Uterus (tissue), 2 donors: ENCODE results near the gene ZC3H18.

Experiments
- CTCF ChIP-seq, 4 experiments: fragments of 200-600 bp in 2 of 4; fragments of 450-650 bp in 2 of 4; sonication (generic) in 2 of 4; IDR thresholded peaks; one replicate each; pipeline ENCODE4 v1.5.1; 2016 to 2019; ENCODE audit warnings: antibody characterized with exemption in 4 of 4, mild to moderate bottlenecking in 2 of 4, moderate library complexity in 1 of 4
- POLR2A ChIP-seq, 2 donors: fragments of 450-650 bp; IDR thresholded peaks; one replicate each; pipeline ENCODE4 v1.6.1; 2016; ENCODE audit warnings: antibody characterized with exemption in 2 of 2, mild to moderate bottlenecking in 1 of 2, moderate library complexity in 1 of 2

- TF ChIP-seq CTCF (IDR thresholded peaks at IDR 0.05) (no peak), POLR2A (IDR thresholded peaks at IDR 0.05) (no peak)
Measured at GRCh38 chr16:88630433-88630832, 60.2 kb downstream of the ZC3H18 start.
